ENCODE data around the gene PTPRN2. TPM values are rescaled to one million over a fixed set of nuclear protein-coding genes. Genes with fewer than 3 reads are reported as not detected.

The PTPRN2 gene
- total and polyA plus RNA-seq, 9 of the 15 experiments (the other 6 are each of a cell fraction or from before 2014, with no cell fraction given) = not detected

DNA sequence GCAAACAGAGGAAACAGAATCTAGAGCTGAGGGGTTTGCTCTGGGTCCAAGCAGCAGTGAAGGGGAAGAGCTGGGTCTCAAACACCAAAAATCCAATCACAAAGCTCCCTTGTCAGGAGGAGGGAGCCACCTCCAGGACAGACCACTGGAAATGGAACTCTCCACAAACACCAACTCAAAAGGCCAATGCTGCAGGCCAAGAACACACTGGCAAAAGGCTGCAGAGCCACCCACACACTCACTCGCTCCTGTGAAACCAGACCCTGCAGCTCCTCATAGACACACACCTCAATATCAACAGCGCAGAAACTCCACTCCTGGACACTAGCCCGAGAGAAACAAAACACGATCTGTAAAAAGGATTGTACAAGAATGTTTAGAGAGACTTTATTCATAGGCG lies 213.5 kb downstream of the PTPRN2 start:
- no peak for ATAC-seq

More for the DNA sequence above, 213.5 kb downstream of the PTPRN2 start:
- Histone ChIP-seq H2AFZ (ENCODE audit: low read depth, low read length) (no peak overlapping the region), H3K27me3 (ENCODE audit: control insufficient read depth in 2 of 2, insufficient read depth in 2 of 2, low read length in 2 of 2) (peaks cover 13 to 35% of the 10 kb centered on the region in 2 experiments; a peak in 3 of 5 replicates), H3K79me2 (ENCODE audit: control insufficient read depth, insufficient read depth, low read length) (no peaks in the 10 kb centered on the region), H3K4me1 (replicated peaks in 1 of 2; ENCODE audit: control insufficient read depth in 2 of 2, insufficient read depth in 2 of 2, low read length in 2 of 2) (no peaks in the 10 kb centered on the region), H3K4me2 (ENCODE audit: insufficient read depth, low read length) (no peak overlapping the region), H3K27ac (ENCODE audit: extremely low read depth, low read depth, low read length) (no peak overlapping the region), H3K4me3 (no peak overlapping the region), H3K36me3 (ENCODE audit: control insufficient read depth, insufficient read depth, low read length) (no peaks in the 10 kb centered on the region), H3K9ac (ENCODE audit: insufficient read depth in 1 of 2, low read depth in 2 of 2, low read length in 2 of 2) (no peak overlapping the region), H3K9me1 (ENCODE audit: control insufficient read depth, insufficient read depth, low read length) (no peaks in the 10 kb centered on the region), H4K20me1 (replicated peaks; ENCODE audit: control insufficient read depth, insufficient read depth, low read length) (0 out of 2 replicates have a peak, but pooled peaks cover 3% of the 10 kb centered on the region), H3K9me3 (replicated peaks; ENCODE audit: control insufficient read depth, insufficient read depth, low read depth, low read length) (no peaks in the 10 kb centered on the region)
- in situ Hi-C loops (cut with MboI) (no loop called here), intact Hi-C loops (cut with micrococcal nuclease) (no loop called here)
- WGBS (ENCODE audit: insufficient coverage, low coverage, missing lambda C conversion rate) = 0% methylated on average over 5 of the region's 5 CpGs
- no peak for FAIRE-seq
- BruUV-seq (replicated peaks) = no TSS peak
- DNase-seq (ENCODE audit: extremely low read depth in 1 of 4, low spot score in 3 of 4) = no peak
- POLR2A ChIA-PET = no interaction called here
- CTCF ChIA-PET (ENCODE audit: low intra/inter-chr PET ratio) = no interaction called here
- TF ChIP-seq HMG20B (CRISPR knock-in tag; IDR thresholded peaks at IDR 0.05) = no peak
- no peak for TF ChIP-seq ZNF589 (CRISPR knock-in tag; IDR thresholded peaks at IDR 0.05; ENCODE audit: low read depth)
- TF ChIP-seq ATF1 (CRISPR knock-in tag; IDR thresholded peaks at IDR 0.05) = no peak
- TF ChIP-seq ATF1 (tag; IDR thresholded peaks at IDR 0.05) = no peak
- TF ChIP-seq, protein P1, sequence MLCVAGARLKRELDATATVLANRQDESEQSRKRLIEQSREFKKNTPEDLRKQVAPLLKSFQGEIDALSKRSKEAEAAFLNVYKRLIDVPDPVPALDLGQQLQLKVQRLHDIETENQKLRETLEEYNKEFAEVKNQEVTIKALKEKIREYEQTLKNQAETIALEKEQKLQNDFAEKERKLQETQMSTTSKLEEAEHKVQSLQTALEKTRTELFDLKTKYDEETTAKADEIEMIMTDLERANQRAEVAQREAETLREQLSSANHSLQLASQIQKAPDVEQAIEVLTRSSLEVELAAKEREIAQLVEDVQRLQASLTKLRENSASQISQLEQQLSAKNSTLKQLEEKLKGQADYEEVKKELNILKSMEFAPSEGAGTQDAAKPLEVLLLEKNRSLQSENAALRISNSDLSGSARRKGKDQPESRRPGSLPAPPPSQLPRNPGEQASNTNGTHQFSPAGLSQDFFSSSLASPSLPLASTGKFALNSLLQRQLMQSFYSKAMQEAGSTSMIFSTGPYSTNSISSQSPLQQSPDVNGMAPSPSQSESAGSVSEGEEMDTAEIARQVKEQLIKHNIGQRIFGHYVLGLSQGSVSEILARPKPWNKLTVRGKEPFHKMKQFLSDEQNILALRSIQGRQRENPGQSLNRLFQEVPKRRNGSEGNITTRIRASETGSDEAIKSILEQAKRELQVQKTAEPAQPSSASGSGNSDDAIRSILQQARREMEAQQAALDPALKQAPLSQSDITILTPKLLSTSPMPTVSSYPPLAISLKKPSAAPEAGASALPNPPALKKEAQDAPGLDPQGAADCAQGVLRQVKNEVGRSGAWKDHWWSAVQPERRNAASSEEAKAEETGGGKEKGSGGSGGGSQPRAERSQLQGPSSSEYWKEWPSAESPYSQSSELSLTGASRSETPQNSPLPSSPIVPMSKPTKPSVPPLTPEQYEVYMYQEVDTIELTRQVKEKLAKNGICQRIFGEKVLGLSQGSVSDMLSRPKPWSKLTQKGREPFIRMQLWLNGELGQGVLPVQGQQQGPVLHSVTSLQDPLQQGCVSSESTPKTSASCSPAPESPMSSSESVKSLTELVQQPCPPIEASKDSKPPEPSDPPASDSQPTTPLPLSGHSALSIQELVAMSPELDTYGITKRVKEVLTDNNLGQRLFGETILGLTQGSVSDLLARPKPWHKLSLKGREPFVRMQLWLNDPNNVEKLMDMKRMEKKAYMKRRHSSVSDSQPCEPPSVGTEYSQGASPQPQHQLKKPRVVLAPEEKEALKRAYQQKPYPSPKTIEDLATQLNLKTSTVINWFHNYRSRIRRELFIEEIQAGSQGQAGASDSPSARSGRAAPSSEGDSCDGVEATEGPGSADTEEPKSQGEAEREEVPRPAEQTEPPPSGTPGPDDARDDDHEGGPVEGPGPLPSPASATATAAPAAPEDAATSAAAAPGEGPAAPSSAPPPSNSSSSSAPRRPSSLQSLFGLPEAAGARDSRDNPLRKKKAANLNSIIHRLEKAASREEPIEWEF (CRISPR knock-in tag; IDR thresholded peaks at IDR 0.05) = no peak
- no peak for TF ChIP-seq PHTF2 (CRISPR knock-in tag; IDR thresholded peaks at IDR 0.05)
